SH-SY5Y (cell line): ENCODE measurements around the gene ZFPM1.
A peak's percentile ranks its signal among the peaks of the same experiment; 100 is the strongest.

Experiments
- GATA2 ChIP-seq: IDR thresholded peaks from 2 replicates; pipeline ENCODE4 v1.6.1; 2011; ENCODE audit warnings: mild to moderate bottlenecking, low read depth, low read length
- GATA3 ChIP-seq: IDR thresholded peaks from 2 replicates; pipeline ENCODE4 v1.6.1; 2011; ENCODE audit warnings: low read depth, mild to moderate bottlenecking, low read length, moderate library complexity

Gene ZFPM1

GRCh38 chr16:88459366-88460073 is 6.4 kb downstream of the ZFPM1 start:
- TF ChIP-seq GATA2 = no peak
- TF ChIP-seq GATA3 = no peak

GRCh38 chr16:88460496-88461330 is 7.6 kb downstream of the ZFPM1 start:
- TF ChIP-seq GATA3 (no peak), GATA2 (no peak)

- no peak for TF ChIP-seq GATA2
- no peak for TF ChIP-seq GATA3
Observed at GRCh38 chr16:88461331-88462269, 8.5 kb downstream of the ZFPM1 start.

- TF ChIP-seq GATA3 = no peak
- TF ChIP-seq GATA2 = no peak
Observed at GRCh38 chr16:88462396-88462795, 9.3 kb downstream of the ZFPM1 start.

- TF ChIP-seq GATA3 (no peak), GATA2 (no peak)
Observed at GRCh38 chr16:88463411-88463810, 10.3 kb downstream of the ZFPM1 start.

GRCh38 chr16:88464447-88465318 is 11.6 kb downstream of the ZFPM1 start:
- TF ChIP-seq GATA3 (peak; percentile 98), GATA2 (peak; percentile 100)

- TF ChIP-seq GATA2 = no peak
- no peak for TF ChIP-seq GATA3
Observed at GRCh38 chr16:88465387-88465983, 12.4 kb downstream of the ZFPM1 start.

- no peak for TF ChIP-seq GATA2
Observed at GRCh38 chr16:88466175-88466862, 13.2 kb downstream of the ZFPM1 start.

- TF ChIP-seq GATA3 = no peak
- no peak for TF ChIP-seq GATA2
Observed at GRCh38 chr16:88466949-88467348, 13.9 kb downstream of the ZFPM1 start.

- no peak for TF ChIP-seq GATA3
- no peak for TF ChIP-seq GATA2
Observed at GRCh38 chr16:88467541-88467944, 14.5 kb downstream of the ZFPM1 start.

GRCh38 chr16:88468275-88469129 is 15.4 kb downstream of the ZFPM1 start:
- TF ChIP-seq GATA3 = no peak
- TF ChIP-seq GATA2 = no peak
